ENCODE data around the gene DOCK7. TPM values are rescaled to one million over a fixed set of nuclear protein-coding genes. Genes with fewer than 3 reads are reported as not detected.

DOCK7 gene
- total and polyA plus RNA-seq, 2 of the 13 experiments (the other 11 are each of a cell fraction or from before 2014, with no cell fraction given): 45.7 to 67.2 TPM

- TF ChIP-seq HNF1A (IDR thresholded peaks at IDR 0.05; ENCODE audit: low read depth) (peak; percentile 21; the same call in 1 of the 2 replicates), HNF1A (CRISPR knock-in tag; IDR thresholded peaks at IDR 0.05; ENCODE audit: borderline replicate concordance) (no peak), KDM2A (CRISPR knock-in tag; IDR thresholded peaks at IDR 0.05; ENCODE audit: borderline replicate concordance, low read depth) (0 out of 2 replicates have a peak, but pooled peaks have one; percentile 11), NCOR1 (IDR thresholded peaks at IDR 0.05; ENCODE audit: borderline replicate concordance, low read length) (no peak), IKZF5 (CRISPR knock-in tag; IDR thresholded peaks at IDR 0.05) (0 out of 2 replicates have a peak, but pooled peaks have one; percentile 2), TAF1 (CRISPR knock-in tag; IDR thresholded peaks at IDR 0.05) (peak; percentile 34), EP300 (IDR thresholded peaks at IDR 0.05; ENCODE audit: low read depth in 2 of 2, low read length in 2 of 2) (peak in 1 of 2 experiments; percentile 19; a peak in 1 of 4 replicates), EP300 (CRISPR knock-in tag; IDR thresholded peaks at IDR 0.05; ENCODE audit: borderline replicate concordance) (no peak), NFYC (CRISPR knock-in tag; IDR thresholded peaks at IDR 0.05) (peak; percentile 30; the same call in 1 of the 2 replicates), CREB1 (IDR thresholded peaks at IDR 0.05) (no peak), CREB1 (CRISPR knock-in tag; IDR thresholded peaks at IDR 0.05) (peak; percentile 38; the same call in 1 of the 2 replicates), POLR2AphosphoS5 (IDR thresholded peaks at IDR 0.05; ENCODE audit: low read depth, low read length) (peak; percentile 51), SOX5 (CRISPR knock-in tag; IDR thresholded peaks at IDR 0.05; ENCODE audit: borderline replicate concordance) (peak; percentile 18; the same call in 1 of the 2 replicates), PATZ1 (CRISPR knock-in tag; IDR thresholded peaks at IDR 0.05) (0 out of 2 replicates have a peak, but pooled peaks have one; percentile 64), ZNF33A (CRISPR knock-in tag; IDR thresholded peaks at IDR 0.05; ENCODE audit: borderline replicate concordance) (no peak), NFE2L2 (IDR thresholded peaks at IDR 0.05; ENCODE audit: low read length) (no peak), ARNTL (CRISPR knock-in tag; IDR thresholded peaks at IDR 0.05) (0 out of 2 replicates have a peak, but pooled peaks have one; percentile 9), FOXP1 (IDR thresholded peaks at IDR 0.05) (no peak), FOXP1 (CRISPR knock-in tag; IDR thresholded peaks at IDR 0.05) (peak; percentile 40; the same call in 1 of the 2 replicates), CEBPG (CRISPR knock-in tag; IDR thresholded peaks at IDR 0.05) (peak; percentile 21; the same call in 1 of the 2 replicates), JUND (CRISPR knock-in tag; IDR thresholded peaks at IDR 0.05) (peak; percentile 42; the same call in 1 of the 2 replicates), ZNF761 (CRISPR knock-in tag; conservative IDR thresholded peaks at IDR 0.05) (0 out of 2 replicates have a peak, but pooled peaks have one; percentile 11), MAZ (IDR thresholded peaks at IDR 0.05; ENCODE audit: borderline replicate concordance, low read depth, low read length) (0 out of 2 replicates have a peak, but pooled peaks have one; percentile 20), MAZ (CRISPR knock-in tag; IDR thresholded peaks at IDR 0.05; ENCODE audit: low read depth) (no peak), GLI4 (CRISPR knock-in tag; IDR thresholded peaks at IDR 0.05; ENCODE audit: borderline replicate concordance) (no peak), CHD4 (IDR thresholded peaks at IDR 0.05; ENCODE audit: borderline replicate concordance, low read length) (0 out of 2 replicates have a peak, but pooled peaks have one; percentile 7), POLR2A (IDR thresholded peaks at IDR 0.05; ENCODE audit: insufficient read depth in 1 of 2, low read depth in 2 of 2, low read length in 2 of 2) (peak in 1 of 2 experiments; percentile 59; a peak in 1 of 4 replicates)
These were observed 263.8 kb downstream of the DOCK7 start (continued) for GRCh38 chr1:62424411-62424810.

Data from HepG2 (cell line).